ENCODE data around the gene FN3K.
"Not testable (repeated sequence)": the region's sequence is repeated elsewhere in the genome, so short reads cannot be mapped to it uniquely, and the experiment has no call there.

Gene FN3K

GRCh38 chr17:82775001-82775823 lies 39.8 kb downstream of the FN3K start:
- no peak for DNase-seq (ENCODE audit: low read depth)

DNA sequence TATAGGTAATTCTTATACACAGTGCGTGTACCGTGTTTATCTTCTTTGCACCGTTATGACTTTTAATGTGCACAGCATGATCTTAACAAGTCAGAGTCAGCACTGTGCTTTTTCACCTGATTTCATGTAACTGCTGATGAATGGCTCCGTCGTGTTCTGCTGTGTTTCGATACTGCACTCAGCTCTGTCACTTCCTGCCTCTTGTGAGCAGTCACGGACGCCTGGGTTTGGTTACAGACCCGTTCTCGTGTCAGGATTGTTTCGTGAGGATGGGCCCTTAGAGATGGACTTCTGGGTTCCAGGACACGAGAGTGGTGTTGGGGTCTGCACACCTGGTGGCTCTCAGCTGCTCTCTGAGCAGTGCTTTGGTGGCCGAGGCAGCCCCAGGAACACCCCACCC lies 41.0 kb downstream of the FN3K start:
- DNase-seq (ENCODE audit: low read depth) = no peak

DNA sequence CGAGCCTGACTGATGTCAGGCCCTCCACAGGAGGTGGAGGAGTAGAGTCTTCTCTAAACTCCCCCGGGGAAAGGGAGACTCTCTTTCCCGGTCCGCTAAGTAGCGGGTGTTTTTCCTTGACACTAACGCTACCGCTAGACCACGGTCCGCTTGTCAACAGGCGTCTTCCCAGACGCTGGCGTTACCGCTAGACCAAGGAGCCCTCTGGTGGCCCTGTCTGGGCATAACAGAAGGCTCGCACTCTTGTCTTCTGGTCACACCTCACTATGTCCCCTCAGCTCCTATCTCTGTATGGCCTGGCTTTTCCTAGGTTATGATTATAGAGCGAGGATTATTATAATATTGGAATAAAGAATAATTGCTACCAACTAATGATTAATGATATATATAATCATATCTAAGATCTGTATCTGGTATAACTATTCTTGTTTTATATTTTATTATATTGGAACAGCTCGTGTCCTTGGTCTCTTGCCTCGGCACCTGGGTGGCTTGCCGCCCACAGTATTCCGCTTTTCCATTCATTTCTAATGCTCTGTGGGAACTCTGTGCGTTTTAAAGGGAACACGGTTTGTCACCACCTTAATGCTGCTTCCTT lies 42.5 kb downstream of the FN3K start:
- DNase-seq (ENCODE audit: low read depth) = not testable (repeated sequence)

DNA sequence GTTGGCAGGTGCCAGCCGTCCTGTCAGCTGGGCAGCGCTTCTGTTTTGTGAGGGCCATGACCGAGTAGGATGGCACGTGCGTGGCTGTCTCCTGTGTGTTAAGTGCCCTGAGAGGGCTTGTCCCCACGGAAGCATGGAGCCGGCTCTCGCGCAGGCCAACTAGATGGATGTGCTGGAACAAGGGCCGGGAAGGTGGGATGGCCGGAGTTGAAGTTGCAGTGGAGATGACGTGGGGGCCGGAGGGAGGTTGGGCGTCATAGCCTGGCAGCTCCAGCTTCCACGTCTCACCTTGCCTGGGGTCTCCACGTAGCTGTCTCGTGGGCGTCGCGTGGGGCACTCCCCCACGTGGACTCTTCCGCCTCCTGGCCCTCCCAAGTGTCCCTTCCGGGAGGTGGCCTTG lies 44.1 kb downstream of the FN3K start:
- DNase-seq (ENCODE audit: low read depth) = no peak

- DNase-seq (ENCODE audit: low read depth) = no peak
These were observed 44.8 kb downstream of the FN3K start for GRCh38 chr17:82780195-82780594.

GRCh38 chr17:82780971-82781893 lies 45.8 kb downstream of the FN3K start:
- no peak for DNase-seq (ENCODE audit: low read depth)

- peak; percentile 71 for DNase-seq (ENCODE audit: low read depth)
These were observed 46.5 kb downstream of the FN3K start for GRCh38 chr17:82781894-82782274.

DNA sequence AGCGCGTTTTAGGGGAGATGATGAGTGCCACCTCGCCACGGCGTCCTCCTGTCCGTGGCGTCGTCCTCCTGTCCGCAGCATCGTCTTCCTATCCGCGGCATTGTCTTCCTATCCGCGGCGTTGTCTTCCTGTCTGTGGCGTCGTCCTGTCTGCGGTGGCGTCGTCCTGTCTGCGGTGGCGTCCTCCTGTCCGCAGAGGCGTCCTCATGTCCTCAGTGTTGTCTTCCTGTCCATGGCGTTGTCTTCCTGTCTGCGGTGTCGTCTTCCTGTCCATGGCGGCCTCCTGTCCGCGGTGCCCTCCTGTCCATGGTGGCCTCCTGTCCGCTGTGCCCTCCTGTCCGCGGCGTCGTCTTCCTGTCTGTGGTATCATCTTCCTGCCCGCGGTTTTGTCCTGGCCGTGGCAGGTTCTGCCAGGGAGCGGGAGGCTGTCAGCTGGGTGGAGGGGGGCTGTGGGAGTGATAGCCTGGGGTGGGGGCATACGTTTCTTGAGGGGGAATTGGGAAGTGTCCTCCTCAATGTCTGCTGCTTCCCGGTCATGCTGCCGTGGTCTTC lies 47.3 kb downstream of the FN3K start:
- no peak for DNase-seq (ENCODE audit: low read depth)

- DNase-seq (ENCODE audit: low read depth) = no peak
These were observed 48.1 kb downstream of the FN3K start for GRCh38 chr17:82783498-82783897.

- not testable (repeated sequence) for DNase-seq (ENCODE audit: low read depth)
These were observed 50.2 kb downstream of the FN3K start for GRCh38 chr17:82785581-82785980.

GRCh38 chr17:82786427-82786826 lies 51.0 kb downstream of the FN3K start:
- DNase-seq (ENCODE audit: low read depth) = no peak

DNA sequence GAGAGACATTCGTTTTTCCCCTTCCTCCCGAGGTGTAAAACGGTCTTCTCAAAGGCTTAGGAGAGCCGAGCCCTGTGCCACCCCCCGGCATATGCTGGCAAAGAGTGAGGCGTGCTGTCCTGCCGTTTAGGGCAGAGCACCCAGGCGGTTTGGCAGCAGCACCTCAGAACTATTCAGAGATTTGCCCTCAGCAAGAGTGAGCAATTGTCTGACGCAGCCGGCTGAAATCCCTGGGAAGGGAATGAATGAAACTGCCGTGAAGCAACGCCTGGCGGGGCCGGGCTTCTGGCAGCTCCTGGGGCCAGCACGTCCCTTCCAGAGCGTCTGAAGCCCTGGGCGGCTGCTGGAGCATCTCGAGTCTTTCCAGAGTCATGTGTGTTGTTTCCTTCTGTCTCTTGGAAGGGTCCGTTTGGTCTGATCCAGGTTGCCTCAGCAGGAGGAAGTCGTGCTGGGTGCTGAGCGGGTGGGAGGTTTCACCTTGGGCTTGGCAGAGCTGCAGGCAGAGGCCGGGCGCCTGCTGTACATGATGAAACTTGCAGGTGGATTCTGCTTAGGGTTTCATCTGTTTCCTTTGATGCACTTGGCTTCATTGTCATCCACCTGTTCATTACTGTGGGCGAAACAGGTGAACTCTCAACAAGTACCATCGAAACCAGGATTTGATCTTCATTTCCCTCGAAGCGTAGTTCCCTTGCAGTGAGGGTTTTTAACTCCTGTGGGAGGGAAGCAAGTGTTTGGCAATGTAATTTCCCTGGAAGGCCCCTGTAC lies 51.9 kb downstream of the FN3K start:
- no peak for DNase-seq (ENCODE audit: low read depth)

GRCh38 chr17:82788206-82789001 lies 53.0 kb downstream of the FN3K start:
- DNase-seq (ENCODE audit: low read depth) = no peak

DNA sequence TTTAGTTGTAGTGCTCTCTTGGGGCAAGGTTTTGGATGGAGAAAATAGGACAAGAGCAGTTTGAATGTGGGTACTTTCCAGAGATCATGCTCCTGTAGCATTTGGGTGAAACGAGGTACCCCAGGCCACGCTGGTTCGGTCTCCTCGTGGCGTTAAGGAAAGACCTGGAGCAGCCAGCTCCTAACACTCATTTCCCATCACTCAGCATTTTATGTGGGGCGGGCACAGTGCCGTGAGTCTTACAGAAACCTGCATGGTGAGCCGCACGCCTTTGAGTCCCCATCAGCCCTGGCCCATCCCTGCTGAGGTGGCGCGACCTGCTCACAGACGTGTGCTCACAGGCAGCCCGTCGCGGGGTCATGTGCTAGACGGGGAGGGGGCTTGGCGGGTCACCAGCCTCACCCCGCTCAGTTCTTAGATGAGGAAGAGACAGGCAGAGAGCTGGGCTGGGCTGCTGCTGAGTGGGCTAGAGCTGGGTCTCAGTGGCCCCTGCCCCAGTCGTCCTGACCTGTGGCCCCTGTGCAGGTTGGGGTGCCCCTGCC lies 53.7 kb downstream of the FN3K start:
- DNase-seq (ENCODE audit: low read depth) = no peak

DNA sequence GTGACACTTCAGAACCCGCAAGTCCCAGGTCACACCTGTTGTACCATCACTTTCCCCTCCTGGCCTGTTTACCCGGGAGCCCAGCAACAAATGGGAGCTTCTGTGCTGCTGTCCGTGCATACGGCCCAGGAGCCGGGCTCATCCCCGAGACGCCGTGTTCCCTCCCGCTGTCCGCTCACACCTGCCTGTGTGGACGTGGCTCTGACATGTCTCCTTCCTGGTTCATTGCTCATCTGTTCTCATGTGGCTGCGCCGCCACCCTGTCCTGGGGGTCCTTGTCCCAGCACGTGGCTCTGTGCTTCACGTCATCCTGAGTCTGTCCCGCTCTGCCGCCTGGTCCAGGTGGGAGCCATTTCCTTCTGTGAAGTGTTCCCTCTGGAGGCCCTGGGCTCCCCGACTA lies 54.4 kb downstream of the FN3K start:
- DNase-seq (ENCODE audit: low read depth) = no peak

GRCh38 chr17:82790391-82790790 lies 55.0 kb downstream of the FN3K start:
- DNase-seq (ENCODE audit: low read depth) = no peak

DNA sequence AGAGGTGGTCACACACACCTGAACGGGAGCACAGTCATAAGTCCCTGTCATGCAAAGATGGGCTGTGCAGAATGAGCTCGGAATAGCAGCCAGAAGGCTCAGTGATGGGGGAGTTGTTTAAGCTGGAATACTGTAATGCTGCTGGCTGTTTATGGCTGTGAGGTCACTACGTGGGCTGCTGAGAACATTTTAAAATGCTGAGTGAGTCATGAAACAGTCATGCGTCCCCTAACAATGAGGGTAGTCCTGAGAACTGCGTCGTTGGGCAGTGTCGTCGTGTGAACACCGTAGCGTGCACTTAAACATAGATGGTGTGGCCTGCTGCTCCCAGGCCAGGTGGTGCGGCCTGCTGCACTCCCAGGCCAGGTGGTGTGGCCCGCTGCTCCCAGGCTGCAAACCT lies 56.1 kb downstream of the FN3K start:
- DNase-seq (ENCODE audit: low read depth) = no peak

DNA sequence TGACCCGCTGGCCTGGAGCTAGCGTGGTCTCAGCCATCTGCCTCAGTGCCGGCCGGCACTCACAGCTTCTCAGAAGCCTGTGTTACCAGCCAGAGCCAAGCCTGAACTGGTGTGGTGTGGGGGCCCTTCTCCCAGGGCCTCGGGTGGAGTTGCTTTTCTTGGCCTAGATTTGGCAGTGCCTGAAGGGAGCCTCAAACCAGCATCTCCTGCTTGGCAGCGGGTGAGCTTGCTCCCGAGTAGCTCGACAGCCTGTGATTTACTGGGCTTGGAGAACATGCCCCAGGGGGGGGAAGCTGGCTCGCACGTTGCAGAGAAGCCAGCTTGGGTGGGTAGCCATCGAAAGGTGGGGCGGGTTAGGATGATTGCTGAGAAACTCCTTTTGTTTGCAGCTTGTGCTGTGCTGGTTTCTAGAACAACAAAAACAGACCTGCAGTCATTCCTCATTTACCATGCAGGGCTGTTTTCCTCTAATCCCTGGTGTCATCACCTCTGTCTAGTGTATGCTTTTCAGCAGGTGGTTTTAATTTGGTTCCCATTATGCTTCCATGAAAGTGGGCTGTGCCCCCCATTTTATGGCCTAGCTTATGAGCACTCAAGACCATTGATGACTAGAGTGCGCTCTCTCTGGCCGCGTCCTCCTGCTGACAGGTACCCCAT lies 58.7 kb downstream of the FN3K start:
- no peak for DNase-seq (ENCODE audit: low read depth)

- DNase-seq (ENCODE audit: low read depth) = no peak
These were observed 59.5 kb downstream of the FN3K start for GRCh38 chr17:82794781-82795482.

Measured in activated T-cell treated with anti-CD3 and anti-CD28 coated beads for 24 hours (primary cell).